HepG2 (cell line): ENCODE data around the gene NPBWR2. TPM values are rescaled to one million over a fixed set of nuclear protein-coding genes. Genes with fewer than 3 reads are reported as not detected.

Experiments used
- BHLHE40 ChIP-seq: IDR thresholded peaks from 2 replicates; pipeline ENCODE4 v1.6.1; 2011; ENCODE audit warnings: low read length, improper control_type of control experiment
- CHD4 ChIP-seq: fragments of 200-600 bp; sonication (generic); IDR thresholded peaks from 2 replicates; pipeline ENCODE4 v1.7.0; 2017; ENCODE audit warnings: mild to moderate bottlenecking, low read length, borderline replicate concordance
- ELF3 ChIP-seq: IDR thresholded peaks from 2 replicates; pipeline ENCODE4 v1.6.1; 2016; ENCODE audit warnings: missing genetic modification reagents, missing compliant biosample characterization
- EP300 ChIP-seq, 3 experiments: sonication (generic) in 1 of 3; formaldehyde crosslinking in 1 of 3; IDR thresholded peaks; 2 replicates each; pipeline versions ENCODE4 v1.5.1 to v1.6.1; 2011 to 2020; ENCODE audit warnings: low read depth in 2 of 3, low read length in 2 of 3, borderline replicate concordance in 1 of 3, improper control_type of control experiment in 1 of 3, mild to moderate bottlenecking in 1 of 3, missing genetic modification reagents in 1 of 3, moderate library complexity in 1 of 3
- HDAC2 ChIP-seq: sonication (generic); formaldehyde crosslinking; IDR thresholded peaks from 2 replicates; pipeline ENCODE4 v1.4.0; 2020; ENCODE audit warnings: missing genetic modification reagents
- HMG20B ChIP-seq: conservative IDR thresholded peaks from 2 replicates; pipeline ENCODE4 v1.6.1; 2016; ENCODE audit warnings: missing genetic modification reagents, missing compliant biosample characterization
- MAFK ChIP-seq, 2 experiments: IDR thresholded peaks in 1 of 2; conservative IDR thresholded peaks in 1 of 2; 2 replicates each; pipeline ENCODE4 v1.6.1; 2011; ENCODE audit warnings: improper control_type of control experiment in 2 of 2, low read length in 2 of 2
- PHF21A ChIP-seq: sonication (generic); formaldehyde crosslinking; IDR thresholded peaks from 2 replicates; pipeline ENCODE4 v1.5.0; 2020; ENCODE audit warnings: mild to moderate bottlenecking, missing genetic modification reagents
- SAP130 ChIP-seq: IDR thresholded peaks from 2 replicates; pipeline ENCODE4 v1.6.1; 2016; ENCODE audit warnings: low read depth
- TBL1XR1 ChIP-seq: fragments of 150-350 bp; IDR thresholded peaks from 2 replicates; pipeline ENCODE4 v1.6.1; 2014; ENCODE audit warnings: borderline replicate concordance, low read length; ENCODE audit not compliant: partially characterized antibody
- TEF ChIP-seq: sonication (generic); formaldehyde crosslinking; IDR thresholded peaks from 2 replicates; pipeline ENCODE4 v1.5.0; 2020; ENCODE audit warnings: missing genetic modification reagents
- ZNF20 ChIP-seq: sonication (generic); formaldehyde crosslinking; IDR thresholded peaks from 2 replicates; pipeline ENCODE4 v1.4.0; 2020; ENCODE audit warnings: mild to moderate bottlenecking, moderate library complexity, missing genetic modification reagents
- ZNF282 ChIP-seq: fragments of 450-650 bp; IDR thresholded peaks from 2 replicates; pipeline ENCODE4 v1.6.1; 2018; ENCODE audit not compliant: partially characterized antibody
- ZNF530 ChIP-seq: sonication (generic); formaldehyde crosslinking; IDR thresholded peaks from 2 replicates; pipeline ENCODE4 v1.5.0; 2020; ENCODE audit warnings: low read depth, mild to moderate bottlenecking, missing genetic modification reagents
- ZNF687 ChIP-seq: sonication (generic); formaldehyde crosslinking; IDR thresholded peaks from 2 replicates; pipeline ENCODE4 v1.5.1; 2020; ENCODE audit warnings: mild to moderate bottlenecking, missing genetic modification reagents, moderate library complexity
- ZSCAN12 ChIP-seq: sonication (generic); formaldehyde crosslinking; IDR thresholded peaks from 2 replicates; pipeline ENCODE4 v1.9.0; 2021; ENCODE audit warnings: mild to moderate bottlenecking, missing genetic modification reagents
- polyA plus RNA-seq, 8 experiments: library from polyadenylated mRNA; depleted of rRNA in 3 of 8; stranded (reverse) in 7 of 8; unstranded in 1 of 8; fragments of >200 nt; fragmentation: Illumina TruSeq in 4 of 8; extraction: Trizol in 4 of 8; gene quantifications; 2 replicates each; pipeline versions ENCODE4 v1.2.1 to v1.2.3, GENCODE V29; 2011 to 2016; ENCODE audit warnings: low read depth in 4 of 8, missing spikeins in 1 of 8, mixed read lengths in 1 of 8; ENCODE audit not compliant: insufficient read depth in 1 of 8
- total RNA-seq, 5 experiments: library from RNA; depleted of rRNA; stranded (reverse); fragments of >200 nt; fragmentation: Illumina TruSeq; extraction: Trizol; gene quantifications; 2 replicates each; pipeline ENCODE4 v1.2.3, GENCODE V29; 2016; ENCODE audit warnings: low read depth in 1 of 5
- TF ChIP-seq, protein P1 (sequence below): IDR thresholded peaks from 2 replicates; pipeline ENCODE4 v1.4.0; 2020; ENCODE audit warnings: mild to moderate bottlenecking, missing genetic modification reagents

NPBWR2 gene
- total and polyA plus RNA-seq, 2 of the 13 experiments (the other 11 are each of a cell fraction or from before 2014, with no cell fraction given) = not detected

GRCh38 chr20:64151633-64152530 lies 44.5 kb upstream of the NPBWR2 start (continued):
- TF ChIP-seq CHD4 (no peak), ZNF687 (CRISPR knock-in tag) (peak; percentile 26; the same call in 1 of the 2 replicates), TBL1XR1 (no peak), SAP130 (peak; percentile 66), HMG20B (CRISPR knock-in tag) (no peak), MAFK (conservative IDR thresholded peaks at IDR 0.05 in 1 of 2, IDR thresholded peaks at IDR 0.05 in 1 of 2; ENCODE audit: low read length in 2 of 2) (peak in 1 of 2 experiments; percentile 32; a peak in 1 of 4 replicates), BHLHE40 (peak; percentile 41), ELF3 (CRISPR knock-in tag) (peak; percentile 92), PHF21A (CRISPR knock-in tag) (no peak), ZSCAN12 (CRISPR knock-in tag) (no peak), HDAC2 (CRISPR knock-in tag) (no peak), ZNF20 (CRISPR knock-in tag) (no peak), ZNF530 (CRISPR knock-in tag) (no peak), EP300 (IDR thresholded peaks at IDR 0.05; ENCODE audit: low read depth in 2 of 2, low read length in 2 of 2) (0 out of 4 replicates have a peak, but pooled peaks of 1 of the 2 experiments have one; percentile 46), EP300 (CRISPR knock-in tag; IDR thresholded peaks at IDR 0.05; ENCODE audit: borderline replicate concordance) (no peak), TEF (CRISPR knock-in tag) (no peak), ZNF282 (no peak)
- TF ChIP-seq, protein P1, sequence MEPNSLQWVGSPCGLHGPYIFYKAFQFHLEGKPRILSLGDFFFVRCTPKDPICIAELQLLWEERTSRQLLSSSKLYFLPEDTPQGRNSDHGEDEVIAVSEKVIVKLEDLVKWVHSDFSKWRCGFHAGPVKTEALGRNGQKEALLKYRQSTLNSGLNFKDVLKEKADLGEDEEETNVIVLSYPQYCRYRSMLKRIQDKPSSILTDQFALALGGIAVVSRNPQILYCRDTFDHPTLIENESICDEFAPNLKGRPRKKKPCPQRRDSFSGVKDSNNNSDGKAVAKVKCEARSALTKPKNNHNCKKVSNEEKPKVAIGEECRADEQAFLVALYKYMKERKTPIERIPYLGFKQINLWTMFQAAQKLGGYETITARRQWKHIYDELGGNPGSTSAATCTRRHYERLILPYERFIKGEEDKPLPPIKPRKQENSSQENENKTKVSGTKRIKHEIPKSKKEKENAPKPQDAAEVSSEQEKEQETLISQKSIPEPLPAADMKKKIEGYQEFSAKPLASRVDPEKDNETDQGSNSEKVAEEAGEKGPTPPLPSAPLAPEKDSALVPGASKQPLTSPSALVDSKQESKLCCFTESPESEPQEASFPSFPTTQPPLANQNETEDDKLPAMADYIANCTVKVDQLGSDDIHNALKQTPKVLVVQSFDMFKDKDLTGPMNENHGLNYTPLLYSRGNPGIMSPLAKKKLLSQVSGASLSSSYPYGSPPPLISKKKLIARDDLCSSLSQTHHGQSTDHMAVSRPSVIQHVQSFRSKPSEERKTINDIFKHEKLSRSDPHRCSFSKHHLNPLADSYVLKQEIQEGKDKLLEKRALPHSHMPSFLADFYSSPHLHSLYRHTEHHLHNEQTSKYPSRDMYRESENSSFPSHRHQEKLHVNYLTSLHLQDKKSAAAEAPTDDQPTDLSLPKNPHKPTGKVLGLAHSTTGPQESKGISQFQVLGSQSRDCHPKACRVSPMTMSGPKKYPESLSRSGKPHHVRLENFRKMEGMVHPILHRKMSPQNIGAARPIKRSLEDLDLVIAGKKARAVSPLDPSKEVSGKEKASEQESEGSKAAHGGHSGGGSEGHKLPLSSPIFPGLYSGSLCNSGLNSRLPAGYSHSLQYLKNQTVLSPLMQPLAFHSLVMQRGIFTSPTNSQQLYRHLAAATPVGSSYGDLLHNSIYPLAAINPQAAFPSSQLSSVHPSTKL (CRISPR knock-in tag) = 0 out of 2 replicates have a peak, but pooled peaks have one; percentile 16
